ENCODE results near the gene MYEOV.

Gene MYEOV

GRCh38 chr11:69284081-69284511 is 9.9 kb upstream of the MYEOV start:
- no peak overlapping the region for H3K27ac ChIP-seq
- no peak overlapping the region for H3K4me3 ChIP-seq

- Histone ChIP-seq H3K4me3 (no peak overlapping the region), H3K27ac (no peak overlapping the region)
Measured at GRCh38 chr11:69285091-69285490, 8.9 kb upstream of the MYEOV start.

GRCh38 chr11:69285766-69286165 is 8.2 kb upstream of the MYEOV start:
- H3K4me3 ChIP-seq, result no peak overlapping the region
- no peak overlapping the region for H3K27ac ChIP-seq

- no peak overlapping the region for H3K27ac ChIP-seq
- H3K4me3 ChIP-seq, result no peak overlapping the region
Measured at GRCh38 chr11:69286374-69287371, 7.3 kb upstream of the MYEOV start.

GRCh38 chr11:69287968-69288882 is 5.7 kb upstream of the MYEOV start:
- Histone ChIP-seq H3K27ac (no peak overlapping the region), H3K4me3 (no peak overlapping the region)

- Histone ChIP-seq H3K27ac (no peak overlapping the region), H3K4me3 (no peak overlapping the region)
Measured at GRCh38 chr11:69288883-69289242, 5.1 kb upstream of the MYEOV start.

- H3K27ac ChIP-seq, result no peak overlapping the region
- no peak overlapping the region for H3K4me3 ChIP-seq
Measured at GRCh38 chr11:69290806-69291205, 3.1 kb upstream of the MYEOV start.

- H3K27ac ChIP-seq, result no peak overlapping the region
- no peak overlapping the region for H3K4me3 ChIP-seq
Measured at GRCh38 chr11:69291459-69292110, 2.4 kb upstream of the MYEOV start.

- Histone ChIP-seq H3K4me3 (no peak overlapping the region), H3K27ac (no peak overlapping the region)
Measured at GRCh38 chr11:69292221-69292648, 1.7 kb upstream of the MYEOV start.

GRCh38 chr11:69293087-69293486 is 868 bp upstream of the MYEOV start:
- Histone ChIP-seq H3K27ac (peak overlapping the region in 3 of 21 experiments; percentile 1 to 32 (median 12)), H3K4me3 (no peak overlapping the region)

- peak overlapping the region in 1 of 7 experiments; percentile 15 for H3K4me3 ChIP-seq
- peak overlapping the region in 8 of 21 experiments; percentile 5 to 49 (median 37) for H3K27ac ChIP-seq
Measured at GRCh38 chr11:69294571-69295078, 670 bp downstream of the MYEOV start.

- H3K27ac ChIP-seq, result peak overlapping the region in 7 of 21 experiments; percentile 6 to 82 (median 40)
- peak overlapping the region in 1 of 7 experiments; percentile 15 for H3K4me3 ChIP-seq
Measured at GRCh38 chr11:69295079-69295994, 1.4 kb downstream of the MYEOV start.

GRCh38 chr11:69295995-69296889 is 2.3 kb downstream of the MYEOV start:
- H3K27ac ChIP-seq, result peak overlapping the region in 19 of 21 experiments; percentile 5 to 85 (median 71)

GRCh38 chr11:69296890-69297786 is 3.2 kb downstream of the MYEOV start:
- Histone ChIP-seq H3K27ac (peak overlapping the region in 20 of 21 experiments; percentile 41 to 85 (median 74)), H3K4me3 (peak overlapping the region in 3 of 7 experiments; percentile 2 to 5 (median 4))

More at GRCh38 chr11:69295995-69296889, 2.3 kb downstream of the MYEOV start:
- peak overlapping the region in 2 of 7 experiments; percentile 5 to 15 for H3K4me3 ChIP-seq

GRCh38 chr11:69297787-69298266 is 3.9 kb downstream of the MYEOV start:
- peak overlapping the region in 20 of 21 experiments; percentile 4 to 85 (median 74) for H3K27ac ChIP-seq
- peak overlapping the region in 2 of 7 experiments; percentile 2 to 5 for H3K4me3 ChIP-seq

Data from skin epidermis (tissue), 12 donors.